Mucosa of rectum (tissue), 2 donors: Measurements from ENCODE around the gene ASRGL1.
"Not testable (repeated sequence)": the region's sequence is repeated elsewhere in the genome, so short reads cannot be mapped to it uniquely, and the experiment has no call there.

ENCODE experiments used
- H3K27ac ChIP-seq, 2 donors: one replicate each; pipeline ENCODE4 v1.7.0; 2013; ENCODE audit warnings: inconsistent platforms in 2 of 2, low read depth in 2 of 2, low read length in 2 of 2
- H3K27me3 ChIP-seq, 2 donors: one replicate each; pipeline ENCODE4 v1.7.0; 2013; ENCODE audit warnings: low read length in 2 of 2; ENCODE audit not compliant: control insufficient read depth in 2 of 2, insufficient read depth in 2 of 2
- H3K36me3 ChIP-seq, 2 donors: one replicate each; pipeline ENCODE4 v1.7.0; 2013; ENCODE audit warnings: low read length in 2 of 2; ENCODE audit not compliant: control insufficient read depth in 2 of 2, insufficient read depth in 2 of 2
- H3K4me1 ChIP-seq, 2 donors: one replicate each; pipeline ENCODE4 v1.7.0; 2013; ENCODE audit warnings: low read length in 2 of 2, mild to moderate bottlenecking in 1 of 2; ENCODE audit not compliant: control insufficient read depth in 2 of 2, insufficient read depth in 2 of 2
- H3K4me3 ChIP-seq, 2 donors: one replicate each; pipeline ENCODE4 v1.7.0; 2013; ENCODE audit warnings: low read length in 2 of 2
- H3K9ac ChIP-seq, 2 donors: one replicate each; pipeline ENCODE4 v1.7.0; 2013; ENCODE audit warnings: low read length in 2 of 2, low read depth in 1 of 2, mild to moderate bottlenecking in 1 of 2
- H3K9me3 ChIP-seq, 2 donors: one replicate each; pipeline ENCODE4 v1.7.0; 2013; ENCODE audit warnings: low read length in 2 of 2; ENCODE audit not compliant: control insufficient read depth in 2 of 2
- donor health status: healthy.
- donor health status: Normal muscosa, but diverticular disease.

The ASRGL1 gene

GRCh38 chr11:62337303-62338181, at the start of gene ASRGL1:
Gene ASRGL1 (plus strand): TSS chr11:62337448. CDS start chr11:62337978, 530 bp downstream.
- H3K4me3 ChIP-seq = peak within 1 kb of the TSS; percentile 81 to 91
- H3K27me3 ChIP-seq = no peaks in the 10 kb centered on the region
- H3K9ac ChIP-seq = peak within 1 kb of the TSS; percentile 63 to 80
- peaks cover 3 to 9% of the 10 kb centered on the region in 2 donors for H3K4me1 ChIP-seq
- H3K9me3 ChIP-seq = no peaks in the 10 kb centered on the region
- H3K36me3 ChIP-seq = no peaks in the 10 kb centered on the region
- peak within 1 kb of the TSS; percentile 48 to 64 for H3K27ac ChIP-seq

- Histone ChIP-seq H3K27me3 (peaks cover 6 to 8% of the 10 kb centered on the region in 2 donors), H3K9ac (no peak overlapping the region), H3K4me1 (no peaks in the 10 kb centered on the region), H3K36me3 (no peaks in the 10 kb centered on the region), H3K27ac (no peak overlapping the region), H3K4me3 (no peak overlapping the region), H3K9me3 (no peaks in the 10 kb centered on the region)
These were observed 41.7 kb upstream of the ASRGL1 start for GRCh38 chr11:62295504-62295903.

- H3K9me3 ChIP-seq = no peaks in the 10 kb centered on the region
- H3K36me3 ChIP-seq = no peaks in the 10 kb centered on the region
- peaks cover 6 to 8% of the 10 kb centered on the region in 2 donors for H3K27me3 ChIP-seq
- H3K4me3 ChIP-seq = no peak within 1 kb of the TSS
- H3K4me1 ChIP-seq = no peaks in the 10 kb centered on the region
- no peak within 1 kb of the TSS for H3K9ac ChIP-seq
- no peak within 1 kb of the TSS for H3K27ac ChIP-seq
These were observed 38.3 kb upstream of the ASRGL1 start, which contains the start of gene SCGB1D4 for GRCh38 chr11:62298975-62299374. Gene SCGB1D4 (minus strand): TSS chr11:62299075. CDS start chr11:62299010, 65 bp downstream.

GRCh38 chr11:62306227-62306626, 31.0 kb upstream of the ASRGL1 start:
- Histone ChIP-seq H3K36me3 (no peaks in the 10 kb centered on the region), H3K4me1 (no peaks in the 10 kb centered on the region), H3K27me3 (no peaks in the 10 kb centered on the region), H3K9ac (no peak overlapping the region), H3K9me3 (no peaks in the 10 kb centered on the region), H3K4me3 (no peak overlapping the region), H3K27ac (no peak overlapping the region)

- H3K36me3 ChIP-seq = no peaks in the 10 kb centered on the region
- no peak overlapping the region for H3K4me3 ChIP-seq
- no peaks in the 10 kb centered on the region for H3K4me1 ChIP-seq
- H3K9me3 ChIP-seq = no peaks in the 10 kb centered on the region
- H3K27me3 ChIP-seq = no peaks in the 10 kb centered on the region
- H3K27ac ChIP-seq = no peak overlapping the region
- no peak overlapping the region for H3K9ac ChIP-seq
These were observed 29.3 kb upstream of the ASRGL1 start for GRCh38 chr11:62307950-62308349.

GRCh38 chr11:62309991-62310390, 27.3 kb upstream of the ASRGL1 start:
- no peak overlapping the region for H3K9ac ChIP-seq
- no peak overlapping the region for H3K27ac ChIP-seq
- peaks cover 0 to 2% of the 10 kb centered on the region in 2 donors for H3K27me3 ChIP-seq
- no peaks in the 10 kb centered on the region for H3K4me1 ChIP-seq
- H3K9me3 ChIP-seq = no peaks in the 10 kb centered on the region
- H3K4me3 ChIP-seq = no peak overlapping the region
- no peaks in the 10 kb centered on the region for H3K36me3 ChIP-seq

GRCh38 chr11:62315431-62315830, 21.8 kb upstream of the ASRGL1 start:
- Histone ChIP-seq H3K4me3 (no peak overlapping the region), H3K27me3 (peaks cover 0 to 4% of the 10 kb centered on the region in 2 donors), H3K27ac (no peak overlapping the region)

GRCh38 chr11:62322524-62322923, 14.7 kb upstream of the ASRGL1 start:
- Histone ChIP-seq H3K36me3 (no peaks in the 10 kb centered on the region), H3K27ac (no peak overlapping the region), H3K27me3 (peaks cover 0 to 7% of the 10 kb centered on the region in 2 donors), H3K9me3 (no peaks in the 10 kb centered on the region), H3K4me3 (no peak overlapping the region), H3K9ac (no peak overlapping the region), H3K4me1 (peaks cover 0 to 6% of the 10 kb centered on the region in 2 donors)

More at GRCh38 chr11:62315431-62315830, 21.8 kb upstream of the ASRGL1 start:
- H3K9me3 ChIP-seq = no peaks in the 10 kb centered on the region
- no peak overlapping the region for H3K9ac ChIP-seq
- no peaks in the 10 kb centered on the region for H3K4me1 ChIP-seq
- H3K36me3 ChIP-seq = no peaks in the 10 kb centered on the region

GRCh38 chr11:62324731-62325556, 12.3 kb upstream of the ASRGL1 start:
- H3K4me3 ChIP-seq = no peak overlapping the region
- H3K4me1 ChIP-seq = peaks cover 0 to 6% of the 10 kb centered on the region in 2 donors
- H3K27ac ChIP-seq = no peak overlapping the region
- no peaks in the 10 kb centered on the region for H3K9me3 ChIP-seq
- no peak overlapping the region for H3K9ac ChIP-seq
- H3K27me3 ChIP-seq = peaks cover 0 to 5% of the 10 kb centered on the region in 2 donors
- no peaks in the 10 kb centered on the region for H3K36me3 ChIP-seq

- H3K27me3 ChIP-seq, H3K36me3 ChIP-seq, H3K9me3 ChIP-seq, H3K4me3 ChIP-seq, H3K9ac ChIP-seq, H3K4me1 ChIP-seq: not testable (repeated sequence)
- peak overlapping the region in 1 of 2 donors; percentile 32 for H3K27ac ChIP-seq
These were observed 11.5 kb upstream of the ASRGL1 start for GRCh38 chr11:62325781-62326180.
